Measurements from ENCODE around the gene RPRD2. TPM values are rescaled to one million over a fixed set of nuclear protein-coding genes. Genes with fewer than 3 reads are reported as not detected.

Gene RPRD2
- total RNA-seq, 1 donor = 34.1 TPM

GRCh38 chr1:150409504-150410362 is 45.8 kb downstream of the RPRD2 start:
- peaks cover 18% of the 10 kb centered on the region for H3K4me1 ChIP-seq (ENCODE audit: insufficient read depth, low read length)
- H3K4me3 ChIP-seq (ENCODE audit: low read length) = no peak overlapping the region
- H3K27me3 ChIP-seq (ENCODE audit: insufficient read depth, low read length) = no peaks in the 10 kb centered on the region
- H3K9me3 ChIP-seq (ENCODE audit: low read depth, low read length) = no peaks in the 10 kb centered on the region

DNA sequence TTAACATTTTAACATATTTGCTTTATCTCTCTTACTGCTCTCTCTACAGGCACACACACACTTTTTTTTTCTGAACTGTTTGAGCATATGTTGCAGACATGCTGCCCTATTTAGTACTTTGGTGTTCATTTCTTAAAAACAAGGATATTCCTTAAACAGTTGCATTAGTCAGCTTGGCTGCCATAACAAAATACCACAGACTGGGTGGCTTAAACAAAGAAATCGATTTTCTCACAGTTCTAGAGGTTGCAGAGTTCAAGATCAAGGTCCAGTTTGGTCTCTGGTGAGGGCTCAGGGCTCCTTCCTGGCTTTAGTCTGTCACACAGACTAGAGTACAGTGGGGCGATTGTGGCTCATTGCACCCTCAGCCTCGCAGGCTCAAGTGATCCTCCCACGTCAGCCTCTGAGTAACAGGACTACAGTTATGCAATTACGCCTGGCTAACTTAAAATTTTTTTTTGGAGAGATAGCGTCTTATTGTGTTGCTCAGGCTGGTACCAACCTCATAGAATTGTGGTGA is 46.7 kb downstream of the RPRD2 start:
- no peaks in the 10 kb centered on the region for H3K9me3 ChIP-seq (ENCODE audit: low read depth, low read length)
- H3K4me3 ChIP-seq (ENCODE audit: low read length) = no peak overlapping the region
- no peaks in the 10 kb centered on the region for H3K27me3 ChIP-seq (ENCODE audit: insufficient read depth, low read length)
- peaks cover 22% of the 10 kb centered on the region for H3K4me1 ChIP-seq (ENCODE audit: insufficient read depth, low read length)

- Histone ChIP-seq H3K27me3 (ENCODE audit: insufficient read depth, low read length) (no peaks in the 10 kb centered on the region), H3K4me3 (ENCODE audit: low read length) (no peak overlapping the region), H3K4me1 (ENCODE audit: insufficient read depth, low read length) (peaks cover 15% of the 10 kb centered on the region), H3K9me3 (ENCODE audit: low read depth, low read length) (no peaks in the 10 kb centered on the region)
Measured at GRCh38 chr1:150414592-150414991, 50.6 kb downstream of the RPRD2 start.

DNA sequence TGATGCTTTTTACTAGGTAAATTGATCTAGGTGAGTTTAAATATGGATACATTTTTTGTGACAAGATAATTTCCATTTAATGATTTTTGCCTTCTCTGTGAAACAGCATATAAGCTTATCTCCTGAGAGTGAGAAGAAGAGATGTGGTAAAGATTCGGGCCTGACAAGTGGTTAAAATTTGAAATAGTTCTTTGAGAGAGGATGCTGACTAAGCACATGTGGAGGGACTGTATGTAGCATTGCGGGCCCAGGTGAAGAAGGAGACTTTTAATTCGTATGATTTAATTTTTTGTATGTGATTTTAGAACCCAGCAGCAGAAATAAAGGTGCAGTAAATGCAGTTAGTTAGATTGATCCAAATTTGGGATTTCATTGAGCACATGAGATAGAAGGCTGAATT is 51.9 kb downstream of the RPRD2 start:
- no peaks in the 10 kb centered on the region for H3K9me3 ChIP-seq (ENCODE audit: low read depth, low read length)
- peaks cover 7% of the 10 kb centered on the region for H3K4me1 ChIP-seq (ENCODE audit: insufficient read depth, low read length)
- H3K4me3 ChIP-seq (ENCODE audit: low read length) = no peak overlapping the region
- no peaks in the 10 kb centered on the region for H3K27me3 ChIP-seq (ENCODE audit: insufficient read depth, low read length)

- H3K27me3 ChIP-seq (ENCODE audit: insufficient read depth, low read length) = no peaks in the 10 kb centered on the region
- H3K4me1 ChIP-seq (ENCODE audit: insufficient read depth, low read length) = no peaks in the 10 kb centered on the region
- no peaks in the 10 kb centered on the region for H3K9me3 ChIP-seq (ENCODE audit: low read depth, low read length)
- no peak overlapping the region for H3K4me3 ChIP-seq (ENCODE audit: low read length)
Measured at GRCh38 chr1:150420560-150421265, 56.8 kb downstream of the RPRD2 start.

GRCh38 chr1:150422541-150422940 is 58.6 kb downstream of the RPRD2 start:
- Histone ChIP-seq H3K27me3 (ENCODE audit: insufficient read depth, low read length) (no peaks in the 10 kb centered on the region), H3K4me1 (ENCODE audit: insufficient read depth, low read length) (no peaks in the 10 kb centered on the region), H3K4me3 (ENCODE audit: low read length) (no peak overlapping the region), H3K9me3 (ENCODE audit: low read depth, low read length) (no peaks in the 10 kb centered on the region)

GRCh38 chr1:150429805-150430204 is 65.9 kb downstream of the RPRD2 start:
- Histone ChIP-seq H3K4me1 (ENCODE audit: insufficient read depth, low read length) (no peaks in the 10 kb centered on the region), H3K27me3 (ENCODE audit: insufficient read depth, low read length) (no peaks in the 10 kb centered on the region), H3K9me3 (ENCODE audit: low read depth, low read length) (no peaks in the 10 kb centered on the region), H3K4me3 (ENCODE audit: low read length) (no peak overlapping the region)

GRCh38 chr1:150441121-150441520 is 77.2 kb downstream of the RPRD2 start:
- Histone ChIP-seq H3K27me3 (ENCODE audit: insufficient read depth, low read length) (no peaks in the 10 kb centered on the region), H3K4me1 (ENCODE audit: insufficient read depth, low read length) (no peaks in the 10 kb centered on the region), H3K4me3 (ENCODE audit: low read length) (no peak overlapping the region), H3K9me3 (ENCODE audit: low read depth, low read length) (no peaks in the 10 kb centered on the region)

DNA sequence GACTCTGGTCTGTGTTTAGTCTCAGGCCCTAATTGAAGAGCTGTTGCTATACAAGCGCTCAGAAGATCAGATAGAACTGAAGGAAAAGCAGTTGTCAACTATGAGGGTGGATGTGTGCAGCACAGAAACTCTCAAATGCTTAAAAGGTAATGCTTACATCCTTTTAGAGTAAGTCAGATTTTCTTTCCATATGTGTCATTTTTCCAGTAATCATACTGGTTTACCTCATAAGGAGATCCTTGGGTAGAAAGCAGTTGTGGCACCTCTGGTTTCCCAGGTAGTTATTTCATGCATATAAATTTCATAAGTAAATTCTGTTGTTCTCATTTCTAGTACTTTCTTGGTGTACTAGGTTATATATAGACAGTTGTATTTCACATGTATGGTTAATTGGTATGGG is 80.3 kb downstream of the RPRD2 start:
- Histone ChIP-seq H3K4me1 (ENCODE audit: insufficient read depth, low read length) (no peaks in the 10 kb centered on the region), H3K27me3 (ENCODE audit: insufficient read depth, low read length) (no peaks in the 10 kb centered on the region), H3K4me3 (ENCODE audit: low read length) (no peak overlapping the region), H3K9me3 (ENCODE audit: low read depth, low read length) (no peaks in the 10 kb centered on the region)

- H3K27me3 ChIP-seq (ENCODE audit: insufficient read depth, low read length) = no peaks in the 10 kb centered on the region
- H3K9me3 ChIP-seq (ENCODE audit: low read depth, low read length) = no peaks in the 10 kb centered on the region
- no peaks in the 10 kb centered on the region for H3K4me1 ChIP-seq (ENCODE audit: insufficient read depth, low read length)
- no peak overlapping the region for H3K4me3 ChIP-seq (ENCODE audit: low read length)
Measured at GRCh38 chr1:150456146-150456647, 92.2 kb downstream of the RPRD2 start.

DNA sequence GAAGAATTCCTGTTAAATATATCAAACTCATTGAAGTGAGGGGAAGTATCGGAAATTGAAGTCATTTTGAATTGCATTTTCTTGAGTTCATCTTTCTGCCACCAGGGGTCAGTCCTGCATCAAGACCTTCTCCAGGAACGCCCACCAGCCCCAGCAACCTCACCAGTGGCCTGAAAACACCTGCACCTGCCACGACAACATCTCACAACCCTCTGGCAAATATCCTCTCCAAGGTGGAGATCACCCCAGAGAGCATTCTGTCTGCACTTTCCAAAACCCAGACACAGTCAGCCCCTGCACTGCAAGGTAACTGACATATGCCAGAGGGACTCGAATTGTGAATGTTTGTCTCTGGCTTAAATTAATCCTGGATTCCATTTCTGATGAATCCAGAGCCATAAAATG is 100.5 kb downstream of the RPRD2 start:
- Histone ChIP-seq H3K4me1 (ENCODE audit: insufficient read depth, low read length) (no peaks in the 10 kb centered on the region), H3K9me3 (ENCODE audit: low read depth, low read length) (no peaks in the 10 kb centered on the region), H3K4me3 (ENCODE audit: low read length) (no peak overlapping the region), H3K27me3 (ENCODE audit: insufficient read depth, low read length) (no peaks in the 10 kb centered on the region)

- no peaks in the 10 kb centered on the region for H3K27me3 ChIP-seq (ENCODE audit: insufficient read depth, low read length)
- no peaks in the 10 kb centered on the region for H3K9me3 ChIP-seq (ENCODE audit: low read depth, low read length)
- H3K4me3 ChIP-seq (ENCODE audit: low read length) = no peak overlapping the region
- H3K4me1 ChIP-seq (ENCODE audit: insufficient read depth, low read length) = no peaks in the 10 kb centered on the region
Measured at GRCh38 chr1:150466964-150467363, 103.0 kb downstream of the RPRD2 start.

GRCh38 chr1:150469291-150469690 is 105.3 kb downstream of the RPRD2 start:
- Histone ChIP-seq H3K4me1 (ENCODE audit: insufficient read depth, low read length) (no peaks in the 10 kb centered on the region), H3K9me3 (ENCODE audit: low read depth, low read length) (no peaks in the 10 kb centered on the region), H3K4me3 (ENCODE audit: low read length) (no peak overlapping the region), H3K27me3 (ENCODE audit: insufficient read depth, low read length) (no peaks in the 10 kb centered on the region)

DNA sequence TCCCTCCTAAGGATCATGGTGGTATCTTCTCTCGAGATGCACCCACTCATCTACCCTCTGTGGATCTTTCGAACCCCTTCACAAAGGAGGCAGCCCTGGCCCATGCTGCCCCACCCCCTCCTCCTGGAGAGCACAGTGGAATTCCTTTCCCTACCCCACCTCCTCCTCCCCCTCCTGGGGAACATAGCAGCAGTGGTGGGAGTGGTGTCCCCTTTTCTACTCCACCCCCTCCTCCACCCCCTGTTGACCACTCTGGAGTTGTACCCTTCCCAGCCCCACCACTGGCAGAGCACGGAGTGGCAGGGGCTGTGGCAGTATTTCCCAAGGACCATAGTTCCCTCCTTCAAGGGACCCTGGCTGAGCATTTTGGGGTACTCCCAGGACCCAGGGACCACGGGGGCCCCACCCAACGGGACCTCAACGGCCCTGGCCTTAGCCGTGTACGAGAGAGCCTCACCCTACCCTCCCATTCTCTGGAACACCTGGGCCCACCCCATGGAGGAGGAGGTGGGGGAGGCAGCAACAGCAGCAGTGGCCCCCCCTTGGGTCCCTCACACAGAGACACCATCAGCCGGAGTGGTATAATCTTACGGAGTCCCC is 108.8 kb downstream of the RPRD2 start:
- H3K9me3 ChIP-seq (ENCODE audit: low read depth, low read length) = no peaks in the 10 kb centered on the region
- H3K4me3 ChIP-seq (ENCODE audit: low read length) = no peak overlapping the region
- H3K4me1 ChIP-seq (ENCODE audit: insufficient read depth, low read length) = no peaks in the 10 kb centered on the region
- H3K27me3 ChIP-seq (ENCODE audit: insufficient read depth, low read length) = no peaks in the 10 kb centered on the region

DNA sequence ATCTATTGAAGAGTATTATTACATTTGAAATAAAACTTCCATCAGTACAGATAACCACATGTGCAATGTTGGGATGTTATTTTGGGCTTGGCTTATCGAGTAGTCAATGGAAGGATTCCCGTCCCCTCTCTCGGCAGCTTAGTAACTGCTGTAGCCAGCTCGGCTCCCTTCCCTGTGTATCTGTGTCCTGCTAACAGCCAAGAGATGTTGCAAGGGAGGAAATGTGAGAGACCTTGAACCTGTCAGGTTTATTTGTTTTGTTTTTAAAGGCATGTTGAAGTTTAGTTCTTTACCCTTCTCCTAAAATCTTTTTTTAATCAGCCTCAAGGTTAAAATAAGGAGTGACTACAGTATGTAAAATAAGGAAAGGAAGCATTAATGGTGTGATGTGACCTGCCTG is 109.7 kb downstream of the RPRD2 start:
- Histone ChIP-seq H3K4me3 (ENCODE audit: low read length) (no peak overlapping the region), H3K4me1 (ENCODE audit: insufficient read depth, low read length) (no peaks in the 10 kb centered on the region), H3K27me3 (ENCODE audit: insufficient read depth, low read length) (no peaks in the 10 kb centered on the region), H3K9me3 (ENCODE audit: low read depth, low read length) (no peaks in the 10 kb centered on the region)
